Kidney tubule cell (primary cell): ENCODE results near the gene KAT2B.

ENCODE experiments used
- DNase-seq: peaks from one replicate; pipeline ENCODE4 v3.0.0-alpha.2; 2018; ENCODE audit warnings: low spot score

KAT2B gene

DNA sequence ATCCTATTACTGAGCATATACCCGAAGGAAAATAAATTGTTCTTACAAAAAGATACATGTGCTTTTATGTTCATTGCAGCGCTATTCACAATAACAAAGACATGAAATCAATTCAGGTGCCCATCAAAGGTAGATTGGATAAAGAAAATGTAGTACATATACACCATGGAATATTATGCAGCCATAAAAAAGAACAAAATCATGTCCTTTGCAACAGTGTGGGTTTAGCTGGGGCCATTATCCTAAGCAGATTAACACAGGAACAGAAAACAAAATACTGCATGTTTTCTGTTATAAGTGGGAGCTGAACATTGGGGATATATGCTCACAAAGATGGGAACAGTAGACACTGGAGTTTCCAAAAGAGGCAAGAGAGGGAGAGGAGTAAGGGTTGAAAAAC, 103.3 kb downstream of the KAT2B start:
- no peak for DNase-seq

DNA sequence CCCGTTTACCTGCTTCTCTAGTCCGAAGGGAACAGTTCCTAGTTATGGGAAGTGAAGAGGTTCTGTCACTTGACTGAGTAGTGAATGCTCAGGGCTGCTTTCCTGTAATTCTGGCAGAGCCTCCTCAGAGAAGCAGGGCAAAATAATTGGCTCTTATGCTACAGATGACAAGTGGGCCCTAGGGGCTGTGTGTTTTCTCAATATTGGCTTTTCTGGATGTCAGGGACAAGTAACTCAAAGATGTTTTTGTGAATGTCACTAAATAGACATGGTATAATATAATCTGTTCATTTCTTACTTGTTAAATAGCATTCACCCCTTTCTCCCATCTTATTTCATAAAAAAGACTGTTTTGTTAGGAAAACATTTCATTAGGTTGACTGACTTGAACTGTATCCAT, 105.6 kb downstream of the KAT2B start:
- DNase-seq: no peak

DNA sequence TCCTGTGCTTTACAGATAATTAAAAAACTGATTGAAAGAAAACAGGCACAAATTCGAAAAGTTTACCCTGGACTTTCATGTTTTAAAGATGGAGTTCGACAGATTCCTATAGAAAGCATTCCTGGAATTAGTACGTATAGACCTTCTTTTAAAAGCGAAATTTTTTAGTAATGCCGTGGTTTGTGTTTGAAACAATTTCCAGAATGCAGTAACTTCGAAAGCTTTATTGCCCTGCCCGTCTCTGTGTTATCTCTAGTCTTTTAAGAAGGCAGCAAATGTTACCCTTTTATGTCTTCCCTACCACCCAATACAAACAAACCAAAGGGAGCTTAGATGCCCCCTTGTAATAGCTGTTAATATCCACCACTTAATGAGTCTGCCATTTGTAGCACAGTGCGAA, 106.1 kb downstream of the KAT2B start:
- no peak for DNase-seq

DNA sequence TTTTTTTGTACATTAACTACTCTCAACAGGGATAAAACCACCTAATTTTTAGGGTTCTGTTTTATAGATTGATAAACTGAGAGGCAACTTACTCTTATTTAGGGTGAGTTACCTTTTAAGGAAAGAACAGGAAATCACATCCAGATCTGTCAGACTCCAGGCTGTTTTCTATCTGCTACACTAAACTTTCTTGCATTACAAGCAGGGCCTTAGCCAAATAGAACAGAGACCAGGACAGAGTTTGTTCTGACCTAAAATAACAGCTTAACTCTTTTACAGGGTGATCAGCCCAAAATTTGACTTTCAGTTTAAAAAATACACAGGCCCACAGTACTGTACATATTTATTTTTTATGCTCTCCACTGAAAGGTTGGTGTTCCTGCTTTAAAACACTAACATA, 107.1 kb downstream of the KAT2B start:
- DNase-seq: no peak

DNA sequence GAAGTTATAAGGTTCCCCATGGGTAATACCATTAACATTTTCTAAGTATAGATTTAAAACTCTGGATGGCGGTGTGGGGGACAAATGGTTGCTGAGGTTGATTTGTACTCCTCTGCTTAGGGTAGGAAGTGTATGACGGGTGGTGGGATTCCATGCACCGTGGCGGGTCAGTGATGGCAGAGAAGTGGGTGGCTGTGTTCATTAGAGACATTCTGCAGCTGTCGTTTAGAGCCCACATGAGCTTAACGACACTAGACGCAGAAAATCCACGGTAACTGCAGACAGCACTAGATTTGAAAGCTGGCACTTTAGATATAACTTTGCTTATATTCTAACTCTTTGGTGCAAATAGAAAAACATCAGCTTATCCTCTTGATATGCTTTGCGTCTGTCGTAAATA, 108.2 kb downstream of the KAT2B start:
- DNase-seq: no peak

DNA sequence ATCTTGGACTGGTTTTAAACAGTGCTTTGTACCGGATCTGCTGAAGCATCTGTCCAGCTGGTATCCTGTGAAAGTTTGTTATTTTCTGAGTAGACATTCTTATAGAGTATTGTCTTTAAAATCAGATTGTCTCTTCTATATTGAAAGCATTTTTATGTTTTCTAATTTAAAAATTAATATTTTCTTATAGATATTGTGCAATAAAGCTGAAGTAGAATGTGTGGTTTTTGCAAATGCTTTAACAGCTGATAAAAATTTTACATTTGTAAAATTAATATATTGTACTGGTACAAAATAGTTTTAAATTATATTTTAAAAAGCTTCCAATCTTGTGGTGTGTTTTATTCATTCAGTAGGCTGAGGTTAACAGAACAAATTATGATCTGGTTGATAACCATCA, 113.8 kb downstream of the KAT2B start:
- DNase-seq: no peak

DNA sequence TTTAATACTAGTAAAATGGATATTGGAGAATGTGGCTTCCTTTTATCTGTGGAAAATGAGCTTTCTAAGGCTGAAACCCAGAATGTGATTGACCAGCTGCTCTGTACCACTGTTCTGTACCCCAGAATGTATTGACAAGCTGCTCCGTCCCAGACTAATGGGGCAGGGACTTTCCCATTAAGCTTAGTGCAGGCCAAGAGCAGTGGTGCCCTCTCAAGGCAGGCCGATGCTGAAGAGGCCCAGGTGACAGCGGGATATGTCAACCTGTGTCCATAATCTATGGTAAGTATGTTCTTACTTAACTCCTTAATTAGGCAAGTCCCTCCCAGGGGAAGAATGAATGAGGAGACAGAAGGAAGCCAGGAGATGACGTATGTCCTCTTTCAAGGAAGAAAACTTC, 114.7 kb downstream of the KAT2B start:
- DNase-seq: no peak

DNA sequence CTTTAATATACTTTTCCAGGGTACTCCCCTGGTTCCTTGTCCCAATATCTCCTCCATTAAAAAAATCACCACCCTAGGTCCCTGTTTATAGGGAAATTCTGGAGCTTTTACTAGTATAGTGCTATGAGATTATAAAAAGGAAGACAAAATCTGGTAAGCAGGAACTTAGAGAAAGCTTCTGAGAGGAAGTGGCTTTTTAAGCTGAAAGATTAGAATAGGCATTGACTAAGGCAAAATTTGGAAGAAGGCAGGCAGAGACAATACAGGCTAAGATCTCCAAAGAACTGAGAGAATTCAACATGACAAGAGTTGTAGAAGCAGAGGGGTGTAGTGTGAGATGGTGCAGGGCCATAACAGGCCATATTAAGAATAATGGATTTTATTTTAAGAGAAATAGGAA, 120.0 kb downstream of the KAT2B start:
- DNase-seq: no peak

DNA sequence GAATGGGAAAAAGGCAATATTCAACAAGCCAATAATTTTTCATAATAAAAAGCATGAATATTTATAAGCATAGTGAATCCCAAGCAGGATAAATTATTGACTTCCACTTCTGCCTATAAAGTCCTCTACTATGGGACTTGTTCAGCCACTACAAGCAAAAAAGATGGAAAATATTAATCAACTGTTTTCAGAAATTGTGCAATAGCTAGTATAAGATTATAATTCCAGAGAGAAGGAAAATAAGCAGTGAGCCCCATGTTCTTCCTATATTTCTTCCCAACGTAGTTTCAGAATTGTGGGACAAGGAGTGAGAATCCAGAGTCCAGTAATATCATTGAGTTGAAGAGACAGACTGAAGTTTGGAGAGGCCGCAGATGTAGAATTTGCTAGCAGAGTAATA, 121.5 kb downstream of the KAT2B start:
- no peak for DNase-seq

DNA sequence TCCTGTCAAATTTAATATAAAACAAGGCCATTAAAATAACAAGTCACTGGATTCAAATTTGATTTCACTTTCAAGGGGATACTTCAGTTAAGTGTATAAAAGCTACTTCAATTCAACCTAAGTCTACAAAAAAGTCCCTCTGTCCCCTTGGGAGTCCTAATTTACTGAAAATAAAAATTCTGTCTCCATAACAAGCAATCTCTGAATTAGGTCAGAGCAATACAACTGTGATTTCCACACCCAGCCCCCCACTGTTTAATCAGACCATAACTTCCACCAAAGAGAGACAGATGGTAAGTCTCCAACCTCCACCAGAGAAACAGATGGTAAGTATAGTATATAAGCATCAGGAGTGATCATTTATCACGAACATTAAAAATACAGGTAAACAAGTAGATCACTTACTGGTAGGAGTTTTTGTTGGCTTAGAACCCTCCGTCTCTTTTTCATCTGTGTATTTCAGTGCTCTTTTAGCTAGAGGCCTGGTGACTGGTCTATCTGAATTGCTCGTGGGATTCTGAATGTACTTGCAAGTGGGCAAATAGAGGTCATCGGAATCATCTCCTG, 133.7 kb downstream of the KAT2B start:
- DNase-seq: no peak

DNA sequence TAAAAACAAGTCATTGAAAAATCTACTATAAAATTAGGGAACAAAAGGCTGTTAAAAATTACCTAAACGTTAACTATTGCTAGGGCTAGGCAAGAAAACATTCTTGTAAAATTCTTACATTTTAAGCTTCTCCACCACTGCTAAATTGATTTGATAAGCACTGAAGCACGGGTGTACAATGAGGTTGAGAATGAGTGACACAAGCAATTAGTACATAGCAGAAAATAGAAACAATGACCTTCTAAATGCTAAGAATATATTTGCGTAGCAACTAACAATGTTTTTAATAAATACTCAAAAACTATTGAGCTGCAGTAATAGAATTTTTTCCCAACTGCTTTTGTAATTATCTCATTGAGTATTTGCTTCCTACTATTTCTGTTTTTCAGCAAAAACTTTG, 141.0 kb downstream of the KAT2B start:
- DNase-seq: no peak

DNA sequence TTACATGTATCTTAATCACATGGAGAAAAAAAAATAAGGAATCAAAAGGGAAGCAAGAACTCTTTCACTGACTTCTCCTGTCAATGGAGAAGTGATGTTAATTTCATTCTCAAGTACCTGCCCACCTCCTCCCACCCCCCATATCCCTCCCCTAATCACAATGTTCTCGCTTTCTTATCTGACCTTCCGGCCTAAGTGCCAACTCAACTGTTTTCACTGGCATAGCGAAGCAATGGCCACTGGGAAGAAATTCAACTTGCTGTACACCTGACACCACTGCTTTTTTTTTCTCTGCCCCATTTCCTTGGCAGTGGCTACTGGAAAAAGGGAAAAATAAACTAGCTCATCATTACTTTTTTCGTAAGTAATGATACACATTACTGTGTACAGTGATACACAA, 142.0 kb downstream of the KAT2B start:
- DNase-seq: no peak

DNA sequence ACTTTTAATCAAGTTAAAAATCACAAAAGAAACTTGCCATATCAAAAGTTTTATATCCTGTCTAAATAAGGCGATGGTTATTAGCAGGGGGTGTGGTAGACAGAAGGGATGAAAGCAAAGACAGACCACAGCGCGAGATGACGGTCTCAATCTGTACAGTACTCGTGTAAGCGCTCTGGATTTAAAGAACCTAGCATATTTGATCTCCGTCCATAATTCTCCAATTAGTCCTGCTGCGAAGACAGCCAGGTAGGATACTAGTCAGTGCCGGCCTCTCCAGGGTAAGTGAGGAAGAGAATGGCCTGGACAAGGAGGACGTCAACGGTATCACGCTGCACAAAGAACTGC, 145.1 kb downstream of the KAT2B start:
- peak; percentile 30 for DNase-seq

DNA sequence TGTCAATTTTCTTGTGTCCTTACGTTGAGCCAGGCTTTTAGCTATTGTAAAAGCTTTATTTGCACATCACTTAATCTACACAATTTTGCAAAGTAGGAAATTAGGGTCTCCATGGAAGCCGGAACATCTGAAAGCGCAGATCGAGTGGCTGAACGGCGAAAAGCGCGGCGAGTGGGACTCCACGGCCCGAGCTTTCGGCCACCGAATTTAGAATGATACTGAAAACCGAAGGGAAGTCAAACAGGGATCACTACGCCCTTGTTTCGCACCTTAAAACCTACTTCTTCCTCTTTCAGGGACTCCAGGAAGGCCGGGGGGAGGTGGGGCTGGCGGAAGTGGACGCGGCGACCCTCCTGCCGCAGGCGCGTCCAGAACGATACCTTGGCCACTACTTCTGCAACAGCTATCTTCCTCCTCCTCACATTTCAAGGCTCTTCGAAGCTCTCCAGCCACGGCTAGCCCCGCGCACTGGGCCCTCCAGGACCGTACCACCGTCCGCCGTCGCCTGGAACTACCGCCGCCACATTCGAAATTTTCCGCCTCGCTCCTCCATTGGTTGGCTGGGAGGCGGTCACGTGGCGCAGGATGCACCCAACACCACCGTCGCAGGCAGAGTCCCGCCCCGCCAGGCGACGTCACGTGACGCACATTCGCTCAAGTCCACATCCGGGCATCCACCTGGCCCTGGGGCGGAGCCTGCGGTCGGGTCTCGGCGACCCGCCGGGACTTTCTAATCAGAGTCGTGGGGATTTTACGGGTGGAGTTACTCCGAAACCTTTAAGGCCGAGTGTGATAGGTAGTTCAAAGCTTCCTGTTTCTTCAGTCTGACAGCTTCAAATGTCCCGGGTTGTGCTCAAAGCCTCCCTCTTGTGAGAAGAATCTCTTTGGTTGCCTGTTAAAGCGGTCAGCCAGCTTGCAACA, 145.7 kb downstream of the KAT2B start, which contains the start of gene SGO1:
SGO1 (minus strand) TSS at position 528 of the 921 bp plus-strand sequence. CDS start 2,179 bp downstream, outside the sequence.
- DNase-seq: peak; percentile 99

DNA sequence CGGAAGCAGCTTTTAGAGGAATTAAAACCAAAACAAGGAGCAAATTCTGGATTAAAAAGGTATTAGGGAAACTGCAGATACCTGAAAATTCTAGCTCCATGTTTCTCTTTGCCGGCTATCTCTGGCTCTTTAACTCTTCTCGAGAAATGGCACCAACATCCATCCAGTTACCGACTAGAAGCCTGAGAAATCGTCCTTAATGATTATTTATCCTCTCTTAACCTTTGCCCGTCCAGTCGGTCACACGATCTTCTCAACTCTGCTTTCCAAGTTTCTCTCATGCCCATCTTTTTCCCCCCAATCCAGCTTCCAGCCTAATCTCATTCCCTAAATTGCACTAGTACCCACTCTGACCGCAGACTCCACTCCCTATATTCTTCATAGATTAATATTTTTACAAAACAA, 146.4 kb downstream of the KAT2B start:
- DNase-seq: no peak

DNA sequence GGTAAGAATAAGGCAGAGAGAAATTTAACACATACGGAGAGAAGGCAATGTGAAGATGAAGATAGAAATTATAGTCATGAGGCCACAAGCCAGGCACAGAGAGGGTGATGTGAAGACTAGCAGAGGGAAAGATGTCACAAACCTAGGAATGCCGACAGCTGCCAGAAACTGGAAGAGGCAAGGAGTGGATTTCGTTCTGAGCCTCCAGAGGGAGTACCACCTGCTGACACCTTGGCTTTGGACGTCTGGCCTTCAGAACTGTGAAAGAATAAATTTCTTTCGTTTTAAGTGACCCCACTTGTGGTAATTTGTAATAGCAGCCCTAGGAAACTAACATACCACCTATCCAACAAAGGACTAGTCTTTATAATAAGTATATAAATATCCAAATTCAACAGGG, 150.7 kb downstream of the KAT2B start:
- DNase-seq: no peak

DNA sequence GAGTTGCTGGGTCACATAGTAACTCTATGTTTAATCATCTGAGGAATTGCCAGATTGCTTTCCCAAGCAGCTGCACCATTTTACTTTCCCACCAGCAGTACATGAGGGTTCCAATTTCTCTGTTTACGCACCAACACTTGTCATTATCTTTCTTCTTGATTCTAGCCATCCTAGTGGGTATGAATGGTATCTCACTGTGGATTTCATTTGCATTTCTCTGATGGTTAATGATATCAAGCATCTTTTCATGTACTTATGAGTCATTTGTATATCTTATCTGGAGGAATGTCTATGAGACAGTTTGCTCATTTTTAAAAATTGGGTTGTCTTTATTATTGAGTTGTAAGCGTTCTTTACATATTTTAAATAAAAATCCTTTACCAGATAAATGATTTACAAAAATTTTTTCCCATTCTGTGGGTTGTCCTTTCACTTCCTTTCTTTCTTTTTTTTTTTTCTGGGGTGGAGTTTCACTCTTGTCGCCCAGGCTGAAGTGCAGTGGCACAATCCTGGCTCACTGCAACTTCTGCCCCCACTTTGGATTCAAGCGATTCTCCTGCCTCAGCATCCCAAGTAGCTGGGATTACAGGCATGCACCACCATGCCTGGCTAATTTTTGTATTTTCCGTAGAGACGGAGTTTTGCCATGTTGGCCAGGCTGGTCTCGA, 154.7 kb downstream of the KAT2B start:
- DNase-seq: no peak

DNA sequence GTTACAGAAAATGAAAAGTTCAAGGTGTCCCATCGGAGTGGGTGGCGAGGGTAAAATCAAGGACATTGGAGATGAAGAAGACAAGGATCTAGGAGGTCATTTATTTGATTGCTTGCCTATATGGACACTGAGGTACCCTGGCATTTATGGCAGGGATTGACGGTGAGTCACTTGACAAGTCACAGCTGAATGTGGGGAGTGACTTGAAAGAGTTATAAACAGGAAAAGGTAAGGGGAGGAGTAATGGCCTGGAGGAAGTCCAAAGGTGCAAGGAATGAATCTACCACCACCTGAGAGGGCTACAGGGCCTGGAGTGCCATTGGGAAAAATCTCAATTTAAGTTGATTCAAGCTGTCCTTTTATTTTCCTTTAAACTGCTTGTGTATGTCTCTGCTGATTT, 157.5 kb downstream of the KAT2B start:
- peak; percentile 74 for DNase-seq

DNA sequence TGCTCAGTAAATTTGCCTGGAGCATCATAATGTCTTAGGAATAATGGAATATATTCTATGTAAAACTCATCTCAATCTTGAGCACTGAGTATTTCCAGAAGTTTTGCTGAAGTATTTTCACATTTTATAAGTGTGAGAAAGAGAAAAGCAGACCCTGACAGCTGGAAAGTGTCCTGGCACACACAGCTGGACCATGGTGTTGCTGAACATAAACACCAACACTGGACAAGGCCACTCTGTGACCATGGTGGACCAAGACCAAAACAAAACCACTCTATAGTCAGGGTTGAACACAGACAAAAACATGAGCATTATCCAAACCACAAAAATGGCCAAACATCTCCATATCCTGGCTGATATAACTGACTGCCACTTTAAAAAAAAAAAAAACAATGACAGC, 160.9 kb downstream of the KAT2B start:
- no peak for DNase-seq
